GM10248 (cell line): ENCODE data around the gene CYTH1.

ENCODE experiments used
- CTCF ChIA-PET: fragments of 300-600 bp; sonication (Branson Sonifier 250); formaldehyde crosslinking; extraction: SDS; loops from one replicate; lab custom pipeline; 2021; ENCODE audit warnings: antibody characterized with exemption; lab: Yijun Ruan, JAX
- POLR2A ChIA-PET: fragments of 350-650 bp; sonication (Branson Sonifier 250); formaldehyde crosslinking; extraction: SDS; loops from one replicate; lab custom pipeline; 2020; ENCODE audit warnings: antibody characterized with exemption; lab: Yijun Ruan, JAX
- DNase-seq: peaks from one replicate; pipeline ENCODE4 v3.0.0; 2012; ENCODE audit errors: extremely low spot score
- TF ChIP-seq, protein P1 (sequence below): IDR thresholded peaks from 2 replicates; pipeline ENCODE4 v1.5.1; 2012; ENCODE audit warnings: mild to moderate bottlenecking, low read depth; ENCODE audit errors: extremely low read depth, missing control alignments, control extremely low read depth

CYTH1 gene

DNA sequence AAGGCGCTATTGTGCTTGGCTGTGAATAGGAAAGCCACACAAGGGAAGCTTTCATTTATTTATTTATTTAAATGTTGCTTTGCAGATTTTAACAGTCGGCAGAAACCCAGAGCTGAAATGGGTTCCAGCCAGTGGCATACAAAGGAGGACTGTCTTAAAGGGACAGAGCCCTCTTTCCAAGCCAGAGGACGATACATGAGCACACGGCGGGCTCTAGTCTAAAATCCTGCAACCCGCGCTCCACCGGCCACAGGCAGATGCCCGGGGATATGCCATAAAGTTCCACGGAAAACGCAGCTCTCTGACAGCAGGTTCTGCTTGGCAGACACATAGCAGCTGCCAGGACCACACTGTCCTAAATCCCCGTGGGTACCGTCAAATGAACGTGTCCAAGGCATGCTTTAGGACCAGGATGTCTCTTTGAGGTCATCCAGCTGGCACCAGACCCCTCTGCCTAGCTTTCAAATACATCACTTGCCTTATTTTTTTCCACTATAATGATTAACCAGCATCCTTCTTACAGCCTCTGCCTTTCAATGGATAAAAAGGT, 64.6 kb downstream of the CYTH1 start:
- CTCF ChIA-PET = interaction anchor here (0.8 to 4.9 kb wide), 9 partner anchors 8 to 272 kb away, joined by 3 to 46 read pairs (median 3); no protein-coding TSS in a partner anchor
- POLR2A ChIA-PET = interaction anchor here (0.8 to 1.8 kb wide), 2 partner anchors 8 to 9 kb away, joined by 4 to 7 read pairs; no protein-coding TSS in a partner anchor
- no peak for DNase-seq
- TF ChIP-seq, protein P1, sequence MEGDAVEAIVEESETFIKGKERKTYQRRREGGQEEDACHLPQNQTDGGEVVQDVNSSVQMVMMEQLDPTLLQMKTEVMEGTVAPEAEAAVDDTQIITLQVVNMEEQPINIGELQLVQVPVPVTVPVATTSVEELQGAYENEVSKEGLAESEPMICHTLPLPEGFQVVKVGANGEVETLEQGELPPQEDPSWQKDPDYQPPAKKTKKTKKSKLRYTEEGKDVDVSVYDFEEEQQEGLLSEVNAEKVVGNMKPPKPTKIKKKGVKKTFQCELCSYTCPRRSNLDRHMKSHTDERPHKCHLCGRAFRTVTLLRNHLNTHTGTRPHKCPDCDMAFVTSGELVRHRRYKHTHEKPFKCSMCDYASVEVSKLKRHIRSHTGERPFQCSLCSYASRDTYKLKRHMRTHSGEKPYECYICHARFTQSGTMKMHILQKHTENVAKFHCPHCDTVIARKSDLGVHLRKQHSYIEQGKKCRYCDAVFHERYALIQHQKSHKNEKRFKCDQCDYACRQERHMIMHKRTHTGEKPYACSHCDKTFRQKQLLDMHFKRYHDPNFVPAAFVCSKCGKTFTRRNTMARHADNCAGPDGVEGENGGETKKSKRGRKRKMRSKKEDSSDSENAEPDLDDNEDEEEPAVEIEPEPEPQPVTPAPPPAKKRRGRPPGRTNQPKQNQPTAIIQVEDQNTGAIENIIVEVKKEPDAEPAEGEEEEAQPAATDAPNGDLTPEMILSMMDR = no peak

DNA sequence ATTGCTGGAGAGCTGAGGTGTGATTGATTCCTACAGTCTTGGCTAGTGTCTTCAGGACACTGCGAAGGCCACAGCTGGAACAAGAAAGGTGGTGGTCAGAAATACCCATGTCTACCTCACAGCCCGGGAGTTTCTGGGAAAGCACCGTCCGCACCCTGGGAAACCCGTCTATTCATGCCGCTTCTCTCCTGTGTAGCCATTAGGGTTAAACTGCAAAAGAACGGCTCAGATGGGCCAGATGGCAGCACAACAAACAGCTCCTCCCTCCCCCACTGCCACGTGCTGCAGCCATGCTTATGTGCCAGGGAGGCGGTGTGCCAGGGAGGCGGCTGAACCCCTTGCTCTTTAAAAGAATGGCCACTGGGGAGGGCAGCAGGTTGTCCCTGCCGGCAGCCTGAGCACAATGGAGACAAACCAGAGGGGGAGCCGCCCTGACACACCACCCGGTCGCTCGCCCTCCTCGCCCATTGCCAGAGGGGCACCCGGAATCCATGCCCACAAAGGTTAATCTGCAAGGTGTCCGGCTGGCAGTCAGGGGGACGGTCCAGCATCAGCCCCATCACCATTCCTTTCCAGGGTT, 65.2 kb downstream of the CYTH1 start:
- POLR2A ChIA-PET = interaction anchor here (1.2 to 1.8 kb wide), 2 partner anchors 8 to 16 kb away, joined by 3 to 7 read pairs; no protein-coding TSS in a partner anchor
- TF ChIP-seq, protein P1 = no peak
- CTCF ChIA-PET = interaction anchor here (1.0 to 4.9 kb wide), 8 partner anchors 9 to 82 kb away, joined by 3 to 46 read pairs (median 8); no protein-coding TSS in a partner anchor
- DNase-seq = no peak

GRCh38 chr17:78716292-78716691, 65.8 kb downstream of the CYTH1 start:
- TF ChIP-seq, protein P1 = no peak

DNA sequence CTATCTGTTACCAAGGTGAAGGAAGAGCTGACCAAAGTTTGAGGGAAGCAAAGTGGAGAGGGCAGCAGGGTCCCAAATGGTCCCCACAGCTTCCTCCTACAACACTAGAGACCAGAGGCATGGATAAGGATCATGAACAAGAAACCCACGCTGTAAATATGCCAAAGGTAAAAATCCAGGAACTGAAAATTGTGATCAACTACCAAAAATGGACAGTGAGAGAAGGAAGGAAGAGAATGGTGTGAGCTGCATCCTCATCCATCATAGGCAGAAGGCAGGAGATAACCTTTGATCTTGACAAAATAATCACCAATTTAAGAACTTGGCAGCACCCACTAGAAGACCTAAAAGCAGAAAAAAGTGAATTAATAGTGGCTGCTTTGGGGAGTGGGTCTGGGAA, 66.2 kb downstream of the CYTH1 start:
- no peak for DNase-seq
- ChIA-PET CTCF (interaction anchor here (0.9 to 4.9 kb wide), 7 partner anchors 8 to 31 kb away, joined by 3 to 46 read pairs (median 4); no protein-coding TSS in a partner anchor), POLR2A (interaction anchor here (0.6 to 1.8 kb wide), 4 partner anchors 9 to 116 kb away, joined by 3 to 7 read pairs (median 4); no protein-coding TSS in a partner anchor)
- TF ChIP-seq, protein P1 = no peak

More at GRCh38 chr17:78716292-78716691, 65.8 kb downstream of the CYTH1 start:
- ChIA-PET POLR2A (interaction anchor here (1.2 to 1.8 kb wide), 2 partner anchors 9 to 17 kb away, joined by 3 to 7 read pairs; no protein-coding TSS in a partner anchor), CTCF (interaction anchor here (1.0 to 4.9 kb wide), 8 partner anchors 9 to 30 kb away, joined by 3 to 46 read pairs (median 8); no protein-coding TSS in a partner anchor)
- no peak for DNase-seq

DNA sequence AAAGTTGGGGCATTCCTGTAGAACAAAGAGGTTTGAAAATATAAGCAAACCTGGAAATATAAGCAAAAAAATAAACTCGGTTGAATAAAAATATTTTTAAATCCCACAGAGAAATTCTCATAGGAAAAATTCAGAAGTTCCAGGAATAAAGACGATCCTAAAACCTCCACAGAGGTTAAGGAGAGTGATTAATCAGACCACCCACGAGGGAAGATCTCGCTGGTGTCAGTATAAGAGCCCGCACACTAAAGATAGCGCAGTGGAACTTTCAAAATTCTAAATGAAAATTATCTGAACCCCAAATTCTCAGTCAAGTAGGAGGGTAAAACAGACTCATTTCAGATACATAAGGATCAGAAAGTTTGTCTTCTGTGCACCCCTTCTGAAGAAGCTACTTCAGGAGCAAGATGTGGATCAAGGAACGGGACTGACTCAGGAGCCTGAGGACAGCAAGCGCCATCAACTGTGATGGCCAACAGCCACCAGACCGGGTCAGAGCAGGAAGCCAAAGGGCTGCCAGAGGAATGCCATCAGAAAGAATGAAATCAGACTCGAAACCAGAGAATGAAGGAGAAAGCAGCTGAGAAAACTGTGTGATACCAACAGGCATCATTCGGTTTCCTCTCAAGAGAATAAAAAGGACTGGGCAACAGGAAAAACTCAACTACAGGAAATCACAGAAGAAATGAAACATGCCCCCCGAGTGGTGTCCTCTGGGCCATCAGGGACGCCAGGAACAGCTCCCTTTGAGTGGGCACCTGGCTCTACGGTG, 66.9 kb downstream of the CYTH1 start:
- no peak for DNase-seq
- TF ChIP-seq, protein P1 = no peak
- CTCF ChIA-PET = interaction anchor here (0.9 to 4.9 kb wide), 6 partner anchors 7 to 31 kb away, joined by 3 to 46 read pairs (median 8); no protein-coding TSS in a partner anchor
- POLR2A ChIA-PET = interaction anchor here (0.6 to 1.4 kb wide), 3 partner anchors 9 to 115 kb away, joined by 3 to 4 read pairs (median 3); no protein-coding TSS in a partner anchor
